ENCODE data around the gene PSMD1. TPM values are rescaled to one million over a fixed set of nuclear protein-coding genes. Genes with fewer than 3 reads are reported as not detected.
A peak's percentile ranks its signal among the peaks of the same experiment; 100 is the strongest.
"Not testable (repeated sequence)": the region's sequence is repeated elsewhere in the genome, so short reads cannot be mapped to it uniquely, and the experiment has no call there.

PSMD1 gene
- total and polyA plus RNA-seq, 2 experiments from 2014 or later: 102 to 106 TPM

DNA sequence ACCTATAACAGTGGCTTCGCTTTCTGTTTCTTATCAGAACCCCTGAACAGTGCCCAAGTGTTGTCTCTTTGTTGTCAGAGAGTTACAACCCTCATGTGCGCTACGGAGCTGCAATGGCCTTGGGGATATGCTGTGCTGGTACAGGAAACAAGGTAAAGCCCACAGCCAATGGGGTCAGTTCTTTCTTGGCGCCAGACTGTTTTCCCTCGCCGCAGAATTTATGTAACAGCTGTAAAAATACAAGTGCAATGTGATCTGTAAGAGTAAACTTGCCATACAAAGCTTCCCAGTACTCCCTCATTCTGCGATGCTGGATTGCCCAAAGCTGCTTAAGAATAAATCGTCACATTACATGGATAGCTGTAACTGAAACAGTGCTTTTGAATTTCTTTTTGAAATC, 82.0 kb downstream of the PSMD1 start:
- Histone ChIP-seq H4K20me1 (ENCODE audit: insufficient read depth) (no peaks in the 10 kb centered on the region), H3K4me1 (ENCODE audit: insufficient read depth) (peaks cover 13% of the 10 kb centered on the region; the same call in 1 of the 2 replicates), H3K79me2 (ENCODE audit: insufficient read depth) (peaks cover 63% of the 10 kb centered on the region), H3K36me3 (ENCODE audit: low read depth) (peaks cover 9% of the 10 kb centered on the region; the same call in 1 of the 2 replicates), H3K9ac (no peak overlapping the region), H3K27ac (no peak overlapping the region), H3K9me3 (ENCODE audit: low read depth) (no peaks in the 10 kb centered on the region), H3K4me3 (no peak overlapping the region), H3K27me3 (replicated peaks; ENCODE audit: insufficient read depth) (no peaks in the 10 kb centered on the region), H3F3A (ENCODE audit: insufficient read depth) (no peaks in the 10 kb centered on the region), H3K4me2 (ENCODE audit: unreplicated experiment) (no peak overlapping the region), H2AFZ (no peak overlapping the region), H3K9me2 (ENCODE audit: insufficient read depth) (no peaks in the 10 kb centered on the region)
- in situ Hi-C loops (cut with MboI): no loop called here
- no peak for DNase-seq
- TF ChIP-seq EZH2 (IDR thresholded peaks at IDR 0.05; ENCODE audit: insufficient read depth, poor library complexity, severe bottlenecking): no peak
- no peak for TF ChIP-seq EZH2phosphoT487 (IDR thresholded peaks at IDR 0.05; ENCODE audit: insufficient read depth, low read depth)
- WGBS, 2 experiments (ENCODE audit: low coverage in 1 of 2, low lambda C conversion rate in 2 of 2, missing lambda C conversion rate in 2 of 2): 90 to 91% methylated on average over 8 of the region's 8 CpGs

DNA sequence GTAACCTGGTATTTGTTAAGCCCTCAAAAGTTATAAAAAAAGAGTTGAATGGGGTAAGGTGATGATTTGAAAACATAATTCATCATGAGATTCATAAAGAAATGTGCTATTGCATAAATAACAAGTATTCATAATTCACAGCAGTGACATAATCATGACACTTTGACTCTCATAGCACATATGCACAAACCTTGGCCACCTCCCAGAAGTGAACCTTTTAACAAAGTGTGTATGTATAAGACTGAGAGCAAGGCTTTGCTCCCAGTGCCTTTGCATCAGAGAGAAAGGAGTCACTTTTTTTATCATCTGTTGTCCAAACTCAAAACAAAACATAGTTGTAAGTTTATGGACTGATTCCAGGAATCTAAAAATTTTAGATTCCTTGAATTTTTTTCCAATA, 83.1 kb downstream of the PSMD1 start:
- Histone ChIP-seq H4K20me1 (ENCODE audit: insufficient read depth) (no peaks in the 10 kb centered on the region), H3K9me3 (ENCODE audit: low read depth) (no peaks in the 10 kb centered on the region), H3K36me3 (ENCODE audit: low read depth) (peaks cover 9% of the 10 kb centered on the region; the same call in 1 of the 2 replicates), H3K27ac (no peak overlapping the region), H3K27me3 (replicated peaks; ENCODE audit: insufficient read depth) (no peaks in the 10 kb centered on the region), H3K9ac (no peak overlapping the region), H2AFZ (no peak overlapping the region), H3K79me2 (ENCODE audit: insufficient read depth) (peaks cover 52% of the 10 kb centered on the region), H3K4me2 (ENCODE audit: unreplicated experiment) (no peak overlapping the region), H3K4me1 (ENCODE audit: insufficient read depth) (peaks cover 8% of the 10 kb centered on the region; the same call in 1 of the 2 replicates), H3K9me2 (ENCODE audit: insufficient read depth) (no peaks in the 10 kb centered on the region), H3F3A (ENCODE audit: insufficient read depth) (no peaks in the 10 kb centered on the region), H3K4me3 (no peak overlapping the region)
- no peak for DNase-seq
- TF ChIP-seq EZH2 (IDR thresholded peaks at IDR 0.05; ENCODE audit: insufficient read depth, poor library complexity, severe bottlenecking) (no peak), EZH2phosphoT487 (IDR thresholded peaks at IDR 0.05; ENCODE audit: insufficient read depth, low read depth) (no peak)
- in situ Hi-C loops (cut with MboI): no loop called here

DNA sequence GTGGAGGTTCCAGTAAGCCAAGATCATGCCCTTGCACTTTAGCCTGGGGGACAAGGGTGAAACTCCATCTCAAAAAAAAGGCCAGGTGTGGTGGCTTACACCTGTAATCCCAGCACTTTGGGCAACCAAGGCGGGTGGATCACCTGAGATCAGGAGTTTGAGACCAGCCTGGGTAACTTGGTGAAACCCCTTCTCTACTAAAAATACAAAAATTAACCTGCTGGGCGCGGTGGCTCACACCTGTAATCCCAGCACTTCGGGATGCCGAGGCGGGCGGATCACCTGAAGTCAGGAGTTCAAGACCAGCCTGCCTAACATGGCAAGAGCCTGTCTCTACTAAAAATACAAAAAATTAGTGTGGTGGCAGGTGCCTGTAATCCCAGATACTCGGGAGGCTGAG, 84.1 kb downstream of the PSMD1 start:
- H3K79me2 ChIP-seq (ENCODE audit: insufficient read depth): peaks cover 42% of the 10 kb centered on the region
- DNase-seq; H3K9me2 ChIP-seq (ENCODE audit: insufficient read depth); H3K36me3 ChIP-seq (ENCODE audit: low read depth); H3K27me3 ChIP-seq (replicated peaks; ENCODE audit: insufficient read depth); H3K9ac ChIP-seq; H3F3A ChIP-seq (ENCODE audit: insufficient read depth); H3K4me2 ChIP-seq (ENCODE audit: unreplicated experiment); H2AFZ ChIP-seq; H3K4me1 ChIP-seq (ENCODE audit: insufficient read depth); H4K20me1 ChIP-seq (ENCODE audit: insufficient read depth); H3K9me3 ChIP-seq (ENCODE audit: low read depth); in situ Hi-C loops (cut with MboI); H3K4me3 ChIP-seq; H3K27ac ChIP-seq: not testable (repeated sequence)
- WGBS, 2 experiments (ENCODE audit: low coverage in 1 of 2, low lambda C conversion rate in 2 of 2, missing lambda C conversion rate in 2 of 2): 95 to 99% methylated on average over 8 of the region's 8 CpGs

DNA sequence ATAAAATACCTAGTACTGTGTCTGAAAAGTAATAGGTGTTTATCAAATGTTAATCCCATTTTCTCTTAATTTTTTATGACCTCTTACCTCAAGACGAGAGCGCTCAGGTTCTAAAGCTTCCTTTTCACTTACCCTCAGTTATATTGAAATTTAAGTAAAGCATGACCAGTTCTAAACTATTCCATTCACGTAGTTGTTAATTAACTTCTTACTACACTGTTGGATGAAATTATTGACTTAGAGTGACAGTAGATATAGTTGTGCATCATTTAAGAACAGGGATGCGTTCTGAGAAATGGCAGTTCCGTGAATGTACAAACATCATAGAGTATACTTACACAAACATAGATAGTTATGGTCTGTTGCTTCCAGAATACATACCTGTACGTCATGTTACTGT, 88.2 kb downstream of the PSMD1 start:
- peaks cover 6% of the 10 kb centered on the region; the same call in 1 of the 2 replicates for H3K79me2 ChIP-seq (ENCODE audit: insufficient read depth)
- no peaks in the 10 kb centered on the region for H3K9me3 ChIP-seq (ENCODE audit: low read depth)
- H3K9me2 ChIP-seq (ENCODE audit: insufficient read depth): no peaks in the 10 kb centered on the region
- peaks cover 7% of the 10 kb centered on the region; the same call in 1 of the 2 replicates for H3K4me1 ChIP-seq (ENCODE audit: insufficient read depth)
- 96 to 98% methylated on average over 6 of the region's 6 CpGs for WGBS, 2 experiments (ENCODE audit: low coverage in 1 of 2, low lambda C conversion rate in 2 of 2, missing lambda C conversion rate in 2 of 2)
- no peaks in the 10 kb centered on the region for H3K27me3 ChIP-seq (replicated peaks; ENCODE audit: insufficient read depth)
- no peak overlapping the region for H2AFZ ChIP-seq
- in situ Hi-C loops (cut with MboI): no loop called here
- no peaks in the 10 kb centered on the region for H4K20me1 ChIP-seq (ENCODE audit: insufficient read depth)
- no peak overlapping the region for H3K9ac ChIP-seq
- H3K4me2 ChIP-seq (ENCODE audit: unreplicated experiment): no peak overlapping the region
- no peaks in the 10 kb centered on the region for H3F3A ChIP-seq (ENCODE audit: insufficient read depth)
- no peak for TF ChIP-seq EZH2phosphoT487 (IDR thresholded peaks at IDR 0.05; ENCODE audit: insufficient read depth, low read depth)
- no peak for TF ChIP-seq EZH2 (IDR thresholded peaks at IDR 0.05; ENCODE audit: insufficient read depth, poor library complexity, severe bottlenecking)
- DNase-seq: no peak
- no peak overlapping the region for H3K27ac ChIP-seq
- H3K4me3 ChIP-seq: no peak overlapping the region
- H3K36me3 ChIP-seq (ENCODE audit: low read depth): peaks cover 22% of the 10 kb centered on the region; the same call in 1 of the 2 replicates

DNA sequence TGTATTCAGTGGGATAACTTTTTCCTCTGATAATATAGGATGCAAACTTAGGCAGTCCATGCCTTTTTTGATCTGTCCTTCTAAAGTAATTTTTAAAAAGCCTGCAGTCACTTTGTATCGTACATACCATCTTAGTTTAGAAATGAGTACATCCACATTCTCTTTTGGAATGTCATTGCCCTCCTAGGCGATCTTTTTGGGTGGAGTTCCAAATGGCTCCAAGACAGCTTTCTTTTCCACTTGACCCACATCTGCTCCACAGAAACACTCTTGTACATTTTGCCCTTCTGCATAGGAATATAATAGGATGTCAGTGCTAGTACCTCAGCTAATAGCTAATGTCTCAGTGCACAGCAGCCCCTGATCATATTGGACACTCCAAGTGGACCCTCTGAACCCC, 90.0 kb downstream of the PSMD1 start:
- Histone ChIP-seq H3K27ac (no peak overlapping the region), H4K20me1 (ENCODE audit: insufficient read depth) (no peaks in the 10 kb centered on the region), H3K4me3 (no peak overlapping the region), H3K27me3 (replicated peaks; ENCODE audit: insufficient read depth) (no peaks in the 10 kb centered on the region), H3K36me3 (ENCODE audit: low read depth) (0 out of 2 replicates have a peak, but pooled peaks cover 20% of the 10 kb centered on the region), H3K4me2 (ENCODE audit: unreplicated experiment) (no peak overlapping the region), H3K9ac (no peak overlapping the region), H3K9me3 (ENCODE audit: low read depth) (no peaks in the 10 kb centered on the region), H3K9me2 (ENCODE audit: insufficient read depth) (no peaks in the 10 kb centered on the region), H3K79me2 (ENCODE audit: insufficient read depth) (peaks cover 6% of the 10 kb centered on the region; the same call in 1 of the 2 replicates), H3K4me1 (ENCODE audit: insufficient read depth) (0 out of 2 replicates have a peak, but pooled peaks cover 6% of the 10 kb centered on the region), H3F3A (ENCODE audit: insufficient read depth) (no peaks in the 10 kb centered on the region), H2AFZ (no peak overlapping the region)
- peak; percentile 41 for DNase-seq
- TF ChIP-seq EZH2 (IDR thresholded peaks at IDR 0.05; ENCODE audit: insufficient read depth, poor library complexity, severe bottlenecking) (no peak), EZH2phosphoT487 (IDR thresholded peaks at IDR 0.05; ENCODE audit: insufficient read depth, low read depth) (no peak)
- 61 to 81% methylated on average over 2 of the region's 2 CpGs for WGBS, 2 experiments (ENCODE audit: low coverage in 1 of 2, low lambda C conversion rate in 2 of 2, missing lambda C conversion rate in 2 of 2)
- in situ Hi-C loops (cut with MboI): no loop called here

All from GM23248 (cell line).